Breast epithelium (tissue), 3 donors: ENCODE measurements around the gene NTHL1.

Experiments
- CTCF ChIP-seq, 3 donors: fragments of 450-650 bp; IDR thresholded peaks; one replicate each; pipeline ENCODE4 v1.5.1; 2016 to 2017; ENCODE audit warnings: antibody characterized with exemption in 3 of 3, mild to moderate bottlenecking in 3 of 3, moderate library complexity in 3 of 3
- POLR2A ChIP-seq: fragments of 450-650 bp; IDR thresholded peaks from one replicate; pipeline ENCODE4 v1.6.1; 2016; ENCODE audit warnings: antibody characterized with exemption, mild to moderate bottlenecking, moderate library complexity
- POLR2AphosphoS5 ChIP-seq, 3 donors: sonication (generic); formaldehyde crosslinking; IDR thresholded peaks; one replicate each; pipeline ENCODE4 v1.6.1; 2017; ENCODE audit warnings: antibody characterized with exemption in 3 of 3

DNA sequence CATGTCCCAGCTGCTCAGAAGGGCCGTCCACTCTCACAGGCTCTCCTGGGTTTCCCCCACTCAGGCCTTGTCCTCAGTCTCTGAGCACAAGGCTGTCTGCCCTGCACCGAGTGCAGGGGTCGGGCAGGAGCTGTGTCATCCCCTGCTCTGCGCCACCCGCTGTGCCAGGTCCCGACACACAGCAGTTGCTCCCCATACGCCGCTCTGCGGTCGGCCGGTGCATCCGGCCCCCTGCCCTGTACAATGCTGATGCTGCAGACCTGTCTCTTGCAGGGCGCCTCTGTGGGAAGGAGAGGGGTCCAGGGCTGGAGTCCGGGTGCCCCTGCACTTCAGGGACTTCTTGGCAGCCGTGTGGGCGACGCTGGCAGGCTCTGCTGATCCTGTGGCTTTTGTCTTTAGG is 6.3 kb upstream of the NTHL1 start:
- TF ChIP-seq CTCF (IDR thresholded peaks at IDR 0.05) (no peak), POLR2A (no peak), POLR2AphosphoS5 (IDR thresholded peaks at IDR 0.05) (no peak)
